Measurements from ENCODE around the gene BOLA1. TPM values are rescaled to one million over a fixed set of nuclear protein-coding genes. Genes with fewer than 3 reads are reported as not detected.
"Not testable (repeated sequence)": the region's sequence is repeated elsewhere in the genome, so short reads cannot be mapped to it uniquely, and the experiment has no call there.

The BOLA1 gene
- total RNA-seq, 2 experiments from 2014 or later: 24.4 to 28.6 TPM

- H3K27ac Mint-ChIP-seq: peak within 1 kb of the TSS; percentile 94
- H3K4me3 Mint-ChIP-seq: peak within 1 kb of the TSS; percentile 100
- H3K27me3 Mint-ChIP-seq: no peaks in the 10 kb centered on the region
- ATAC-seq (peak; percentile 98), DNase-seq (peak; percentile 98)
- CTCF ChIA-PET: interaction anchor here (1.0 to 1.9 kb wide), 5 partner anchors 28 to 259 kb away, joined by 4 to 10 read pairs (median 5); a partner anchor contains a TSS
- H3K36me3 Mint-ChIP-seq: peaks cover 40% of the 10 kb centered on the region
- peaks cover 61% of the 10 kb centered on the region for H3K4me1 Mint-ChIP-seq
- H3K9me3 Mint-ChIP-seq (ENCODE audit: low read depth): no peaks in the 10 kb centered on the region
Measured at GRCh38 chr1:149927563-149928400, 28.4 kb downstream of the BOLA1 start, which contains the start of gene SF3B4. Gene SF3B4 (minus strand): TSS chr1:149927803. CDS start chr1:149927759, 44 bp downstream.

GRCh38 chr1:149928401-149928724, 29.0 kb downstream of the BOLA1 start:
- no peak for DNase-seq
- ATAC-seq: no peak
- Mint-ChIP-seq H3K9me3 (ENCODE audit: low read depth) (no peaks in the 10 kb centered on the region), H3K4me3 (peak overlapping the region; percentile 100), H3K27me3 (no peaks in the 10 kb centered on the region), H3K4me1 (peaks cover 60% of the 10 kb centered on the region), H3K27ac (peak overlapping the region; percentile 94), H3K36me3 (peaks cover 35% of the 10 kb centered on the region)
- CTCF ChIA-PET: interaction anchor here (1.0 to 1.9 kb wide), 5 partner anchors 28 to 259 kb away, joined by 4 to 10 read pairs (median 5); a partner anchor contains a TSS

- H3K9me3 Mint-ChIP-seq (ENCODE audit: low read depth): no peaks in the 10 kb centered on the region
- no peak overlapping the region for H3K4me3 Mint-ChIP-seq
- ATAC-seq: no peak
- no peak for DNase-seq
- H3K36me3 Mint-ChIP-seq: peaks cover 22% of the 10 kb centered on the region
- H3K4me1 Mint-ChIP-seq: peaks cover 52% of the 10 kb centered on the region
- H3K27me3 Mint-ChIP-seq: no peaks in the 10 kb centered on the region
- H3K27ac Mint-ChIP-seq: no peak overlapping the region
- CTCF ChIA-PET: interaction anchor here (1.6 kb wide), 1 partner anchor 32 kb away, joined by 6 read pairs; no protein-coding TSS in a partner anchor
Measured at GRCh38 chr1:149929856-149930255, 30.5 kb downstream of the BOLA1 start.

- no peaks in the 10 kb centered on the region for H3K9me3 Mint-ChIP-seq (ENCODE audit: low read depth)
- H3K27me3 Mint-ChIP-seq: no peaks in the 10 kb centered on the region
- H3K4me3 Mint-ChIP-seq: no peak overlapping the region
- H3K36me3 Mint-ChIP-seq: peaks cover 8% of the 10 kb centered on the region
- no peak for DNase-seq
- H3K27ac Mint-ChIP-seq: peak overlapping the region; percentile 12
- H3K4me1 Mint-ChIP-seq: peaks cover 38% of the 10 kb centered on the region
- no peak for ATAC-seq
- CTCF ChIA-PET: no interaction called here
Measured at GRCh38 chr1:149931212-149931790, 31.9 kb downstream of the BOLA1 start.

- ATAC-seq (no peak), DNase-seq (no peak)
- H3K4me3 Mint-ChIP-seq: no peak overlapping the region
- CTCF ChIA-PET: no interaction called here
- peaks cover 36% of the 10 kb centered on the region for H3K4me1 Mint-ChIP-seq
- H3K27me3 Mint-ChIP-seq: no peaks in the 10 kb centered on the region
- peaks cover 2% of the 10 kb centered on the region for H3K36me3 Mint-ChIP-seq
- H3K27ac Mint-ChIP-seq: no peak overlapping the region
- H3K9me3 Mint-ChIP-seq (ENCODE audit: low read depth): no peaks in the 10 kb centered on the region
Measured at GRCh38 chr1:149932474-149932873, 33.1 kb downstream of the BOLA1 start.

GRCh38 chr1:149933208-149933607, 33.8 kb downstream of the BOLA1 start:
- CTCF ChIA-PET: interaction anchor here (1.0 kb wide), 1 partner anchor 107 kb away, joined by 3 read pairs; no protein-coding TSS in a partner anchor
- no peak for ATAC-seq
- Mint-ChIP-seq H3K36me3 (no peaks in the 10 kb centered on the region), H3K27ac (no peak overlapping the region), H3K9me3 (ENCODE audit: low read depth) (no peaks in the 10 kb centered on the region), H3K4me3 (no peak overlapping the region), H3K27me3 (no peaks in the 10 kb centered on the region), H3K4me1 (peaks cover 43% of the 10 kb centered on the region)
- no peak for DNase-seq

- peaks cover 42% of the 10 kb centered on the region for H3K4me1 Mint-ChIP-seq
- DNase-seq: no peak
- H3K36me3 Mint-ChIP-seq: no peaks in the 10 kb centered on the region
- H3K4me3 Mint-ChIP-seq: no peak overlapping the region
- CTCF ChIA-PET: interaction anchor here (1.2 kb wide), 1 partner anchor 13 kb away, joined by 3 read pairs; no protein-coding TSS in a partner anchor
- no peaks in the 10 kb centered on the region for H3K27me3 Mint-ChIP-seq
- no peaks in the 10 kb centered on the region for H3K9me3 Mint-ChIP-seq (ENCODE audit: low read depth)
- no peak overlapping the region for H3K27ac Mint-ChIP-seq
- no peak for ATAC-seq
Measured at GRCh38 chr1:149934356-149934755, 35.0 kb downstream of the BOLA1 start.

GRCh38 chr1:149936170-149936991, 37.0 kb downstream of the BOLA1 start, which contains the start of gene MTMR11:
Gene MTMR11 (minus strand): TSS chr1:149936879. CDS start chr1:149936647, 232 bp downstream.
- Mint-ChIP-seq H3K27me3 (no peaks in the 10 kb centered on the region), H3K9me3 (ENCODE audit: low read depth) (no peaks in the 10 kb centered on the region), H3K4me3 (peak within 1 kb of the TSS; percentile 19), H3K36me3 (no peaks in the 10 kb centered on the region), H3K4me1 (peaks cover 32% of the 10 kb centered on the region), H3K27ac (peak within 1 kb of the TSS; percentile 77)
- DNase-seq (no peak), ATAC-seq (no peak)
- CTCF ChIA-PET: no interaction called here

GRCh38 chr1:149936992-149937705, 37.8 kb downstream of the BOLA1 start:
- CTCF ChIA-PET: interaction anchor here (0.8 kb wide), 1 partner anchor 25 kb away, joined by 3 read pairs; no protein-coding TSS in a partner anchor
- Mint-ChIP-seq H3K4me3 (no peak overlapping the region), H3K36me3 (no peaks in the 10 kb centered on the region)

GRCh38 chr1:149937759-149938158, 38.4 kb downstream of the BOLA1 start:
- peaks cover 27% of the 10 kb centered on the region for H3K4me1 Mint-ChIP-seq
- DNase-seq (no peak), ATAC-seq (peak; percentile 48)
- H3K4me3 Mint-ChIP-seq: peak overlapping the region; percentile 19
- H3K27me3 Mint-ChIP-seq: no peaks in the 10 kb centered on the region
- no peaks in the 10 kb centered on the region for H3K36me3 Mint-ChIP-seq
- H3K27ac Mint-ChIP-seq: peak overlapping the region; percentile 77
- CTCF ChIA-PET: interaction anchor here (0.8 kb wide), 1 partner anchor 24 kb away, joined by 3 read pairs; no protein-coding TSS in a partner anchor
- H3K9me3 Mint-ChIP-seq (ENCODE audit: low read depth): no peaks in the 10 kb centered on the region

More at GRCh38 chr1:149936992-149937705, 37.8 kb downstream of the BOLA1 start:
- no peaks in the 10 kb centered on the region for H3K27me3 Mint-ChIP-seq
- DNase-seq: no peak
- H3K27ac Mint-ChIP-seq: peak overlapping the region; percentile 77
- no peak for ATAC-seq
- no peaks in the 10 kb centered on the region for H3K9me3 Mint-ChIP-seq (ENCODE audit: low read depth)
- H3K4me1 Mint-ChIP-seq: peaks cover 26% of the 10 kb centered on the region

GRCh38 chr1:149938668-149939003, 39.3 kb downstream of the BOLA1 start:
- H3K9me3 Mint-ChIP-seq (ENCODE audit: low read depth); H3K36me3 Mint-ChIP-seq; H3K27me3 Mint-ChIP-seq; ATAC-seq; DNase-seq; H3K4me3 Mint-ChIP-seq: not testable (repeated sequence)
- Mint-ChIP-seq H3K4me1 (peaks cover 35% of the 10 kb centered on the region), H3K27ac (peak overlapping the region; percentile 73)
- CTCF ChIA-PET: interaction anchor here (0.6 to 1.3 kb wide), 2 partner anchors 17 to 24 kb away, joined by 3 to 4 read pairs; no protein-coding TSS in a partner anchor

- no peak overlapping the region for H3K4me3 Mint-ChIP-seq
- DNase-seq (no peak), ATAC-seq (no peak)
- H3K36me3 Mint-ChIP-seq: peaks cover 7% of the 10 kb centered on the region
- H3K27me3 Mint-ChIP-seq: no peaks in the 10 kb centered on the region
- H3K9me3 Mint-ChIP-seq (ENCODE audit: low read depth): no peaks in the 10 kb centered on the region
- H3K4me1 Mint-ChIP-seq: peaks cover 36% of the 10 kb centered on the region
- CTCF ChIA-PET: no interaction called here
- no peak overlapping the region for H3K27ac Mint-ChIP-seq
Measured at GRCh38 chr1:149940427-149940826, 41.1 kb downstream of the BOLA1 start.
